Astrocyte (in vitro differentiated cells and primary cell): ENCODE data around the gene TMEM116. TPM values are rescaled to one million over a fixed set of nuclear protein-coding genes. Genes with fewer than 3 reads are reported as not detected.

Experiments
- DNase-seq: peaks from one replicate; pipeline ENCODE4 v3.0.0-alpha.2; 2010; ENCODE audit warnings: low read depth
- FAIRE-seq: peaks from 2 replicates; lab custom pipeline; 2011; peaks lifted over from hg19 to GRCh38; lab: Jason Lieb, UNC
- H2AFZ ChIP-seq: 2 replicates; pipeline ENCODE4 v1.6.0; 2012; ENCODE audit warnings: low read depth, low read length, inconsistent platforms
- H3K27ac ChIP-seq: 2 replicates; pipeline ENCODE4 v1.5.1; 2011; ENCODE audit warnings: low read depth, low read length, inconsistent platforms
- H3K27me3 ChIP-seq: 2 replicates; pipeline ENCODE4 v1.6.0; 2011; ENCODE audit warnings: low read length, inconsistent platforms; ENCODE audit not compliant: insufficient read depth
- H3K36me3 ChIP-seq: 2 replicates; pipeline ENCODE4 v1.5.1; 2011; ENCODE audit warnings: low read length, inconsistent platforms; ENCODE audit not compliant: insufficient read depth
- H3K4me1 ChIP-seq: 2 replicates; pipeline ENCODE4 v1.5.1; 2011; ENCODE audit warnings: low read length, inconsistent platforms; ENCODE audit not compliant: insufficient read depth
- H3K4me2 ChIP-seq: 2 replicates; pipeline ENCODE4 v1.6.0; 2012; ENCODE audit warnings: low read length, inconsistent platforms
- H3K4me3 ChIP-seq: 2 replicates; pipeline ENCODE4 v1.5.1; 2011; ENCODE audit warnings: low read depth, mild to moderate bottlenecking, low read length, inconsistent platforms; ENCODE audit not compliant: insufficient read depth
- H3K79me2 ChIP-seq: 2 replicates; pipeline ENCODE4 v1.6.0; 2012; ENCODE audit warnings: mild to moderate bottlenecking, low read length, inconsistent platforms; ENCODE audit not compliant: insufficient read depth
- H3K9ac ChIP-seq: 2 replicates; pipeline ENCODE4 v1.6.0; 2012; ENCODE audit warnings: mild to moderate bottlenecking, low read length, inconsistent platforms
- H3K9me3 ChIP-seq: 2 replicates; pipeline ENCODE4 v1.5.1; 2012; ENCODE audit warnings: low read depth, mild to moderate bottlenecking, low read length, inconsistent platforms; ENCODE audit not compliant: insufficient read depth
- H4K20me1 ChIP-seq: 2 replicates; pipeline ENCODE4 v1.6.0; 2012; ENCODE audit warnings: low read length, inconsistent platforms; ENCODE audit not compliant: insufficient read depth
- H3K27ac Mint-ChIP-seq: one replicate; pipeline ENCODE4 v1.8.0; 2021; ENCODE audit warnings: mild to moderate bottlenecking, mixed read lengths; ENCODE audit not compliant: unreplicated experiment
- H3K27me3 Mint-ChIP-seq: one replicate; pipeline ENCODE4 v1.8.0; 2021; ENCODE audit warnings: low read depth, mixed read lengths; ENCODE audit not compliant: unreplicated experiment
- H3K36me3 Mint-ChIP-seq: one replicate; pipeline ENCODE4 v1.8.0; 2021; ENCODE audit warnings: low read depth, mixed read lengths; ENCODE audit not compliant: unreplicated experiment
- H3K4me1 Mint-ChIP-seq: one replicate; pipeline ENCODE4 v1.8.0; 2021; ENCODE audit warnings: low read depth, mixed read lengths; ENCODE audit not compliant: unreplicated experiment
- H3K4me3 Mint-ChIP-seq: one replicate; pipeline ENCODE4 v1.8.0; 2021; ENCODE audit warnings: mild to moderate bottlenecking, moderate library complexity, mixed read lengths; ENCODE audit not compliant: unreplicated experiment
- H3K9me3 Mint-ChIP-seq: one replicate; pipeline ENCODE4 v1.8.0; 2021; ENCODE audit warnings: mild to moderate bottlenecking, mixed read lengths; ENCODE audit not compliant: unreplicated experiment
- EZH2 ChIP-seq: IDR thresholded peaks from 2 replicates; pipeline ENCODE4 v1.6.1; 2012; ENCODE audit warnings: mild to moderate bottlenecking, low read length, inconsistent platforms; ENCODE audit not compliant: insufficient read depth
- total RNA-seq: library from RNA; stranded (reverse); gene quantifications from 2 replicates; pipeline ENCODE4 v1.2.1, GENCODE V29; 2021
- TF ChIP-seq, protein P1 (sequence below): IDR thresholded peaks from 2 replicates; pipeline ENCODE4 v1.5.1; 2011; ENCODE audit warnings: low read depth, mild to moderate bottlenecking, inconsistent platforms, low read length, moderate library complexity; ENCODE audit not compliant: insufficient read depth

TMEM116 gene
- total RNA-seq, 1 donor from 2014 or later = 7.5 TPM

DNA sequence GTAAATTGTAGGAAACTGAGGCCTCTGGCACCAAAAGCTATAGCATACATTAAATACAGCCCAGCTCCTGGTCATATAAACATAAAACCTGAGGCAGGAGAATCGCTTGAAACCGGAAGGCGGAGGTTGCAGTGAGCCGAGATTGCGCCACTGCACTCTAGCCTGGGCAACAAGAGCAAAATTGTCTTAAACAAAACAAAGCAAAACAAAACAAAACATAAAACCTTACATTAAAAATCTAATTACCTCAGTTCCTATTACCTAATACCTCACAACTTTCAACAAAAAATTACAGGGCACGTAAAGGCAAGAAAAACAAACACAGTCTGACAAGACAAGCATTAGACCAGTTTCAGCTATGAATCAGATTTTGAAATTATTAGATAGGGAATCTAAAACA, 36.7 kb downstream of the TMEM116 start:
- Histone ChIP-seq H4K20me1 (no peaks in the 10 kb centered on the region), H3K4me3 (no peak overlapping the region), H3K9ac (no peak overlapping the region), H3K4me2 (no peak overlapping the region), H3K9me3 (no peaks in the 10 kb centered on the region), H3K27me3 (no peaks in the 10 kb centered on the region), H3K4me1 (no peaks in the 10 kb centered on the region), H3K36me3 (no peaks in the 10 kb centered on the region), H3K27ac (no peak overlapping the region), H3K79me2 (no peaks in the 10 kb centered on the region), H2AFZ (no peak overlapping the region)
- H3K27ac Mint-ChIP-seq = no peak overlapping the region
- no peaks in the 10 kb centered on the region for H3K27me3 Mint-ChIP-seq
- TF ChIP-seq EZH2 = no peak
- TF ChIP-seq, protein P1, sequence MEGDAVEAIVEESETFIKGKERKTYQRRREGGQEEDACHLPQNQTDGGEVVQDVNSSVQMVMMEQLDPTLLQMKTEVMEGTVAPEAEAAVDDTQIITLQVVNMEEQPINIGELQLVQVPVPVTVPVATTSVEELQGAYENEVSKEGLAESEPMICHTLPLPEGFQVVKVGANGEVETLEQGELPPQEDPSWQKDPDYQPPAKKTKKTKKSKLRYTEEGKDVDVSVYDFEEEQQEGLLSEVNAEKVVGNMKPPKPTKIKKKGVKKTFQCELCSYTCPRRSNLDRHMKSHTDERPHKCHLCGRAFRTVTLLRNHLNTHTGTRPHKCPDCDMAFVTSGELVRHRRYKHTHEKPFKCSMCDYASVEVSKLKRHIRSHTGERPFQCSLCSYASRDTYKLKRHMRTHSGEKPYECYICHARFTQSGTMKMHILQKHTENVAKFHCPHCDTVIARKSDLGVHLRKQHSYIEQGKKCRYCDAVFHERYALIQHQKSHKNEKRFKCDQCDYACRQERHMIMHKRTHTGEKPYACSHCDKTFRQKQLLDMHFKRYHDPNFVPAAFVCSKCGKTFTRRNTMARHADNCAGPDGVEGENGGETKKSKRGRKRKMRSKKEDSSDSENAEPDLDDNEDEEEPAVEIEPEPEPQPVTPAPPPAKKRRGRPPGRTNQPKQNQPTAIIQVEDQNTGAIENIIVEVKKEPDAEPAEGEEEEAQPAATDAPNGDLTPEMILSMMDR = no peak
- DNase-seq (no peak), FAIRE-seq (no peak)
- no peaks in the 10 kb centered on the region for H3K4me1 Mint-ChIP-seq
- peaks cover 4% of the 10 kb centered on the region for H3K9me3 Mint-ChIP-seq
- peaks cover 1% of the 10 kb centered on the region for H3K36me3 Mint-ChIP-seq
- no peak overlapping the region for H3K4me3 Mint-ChIP-seq

DNA sequence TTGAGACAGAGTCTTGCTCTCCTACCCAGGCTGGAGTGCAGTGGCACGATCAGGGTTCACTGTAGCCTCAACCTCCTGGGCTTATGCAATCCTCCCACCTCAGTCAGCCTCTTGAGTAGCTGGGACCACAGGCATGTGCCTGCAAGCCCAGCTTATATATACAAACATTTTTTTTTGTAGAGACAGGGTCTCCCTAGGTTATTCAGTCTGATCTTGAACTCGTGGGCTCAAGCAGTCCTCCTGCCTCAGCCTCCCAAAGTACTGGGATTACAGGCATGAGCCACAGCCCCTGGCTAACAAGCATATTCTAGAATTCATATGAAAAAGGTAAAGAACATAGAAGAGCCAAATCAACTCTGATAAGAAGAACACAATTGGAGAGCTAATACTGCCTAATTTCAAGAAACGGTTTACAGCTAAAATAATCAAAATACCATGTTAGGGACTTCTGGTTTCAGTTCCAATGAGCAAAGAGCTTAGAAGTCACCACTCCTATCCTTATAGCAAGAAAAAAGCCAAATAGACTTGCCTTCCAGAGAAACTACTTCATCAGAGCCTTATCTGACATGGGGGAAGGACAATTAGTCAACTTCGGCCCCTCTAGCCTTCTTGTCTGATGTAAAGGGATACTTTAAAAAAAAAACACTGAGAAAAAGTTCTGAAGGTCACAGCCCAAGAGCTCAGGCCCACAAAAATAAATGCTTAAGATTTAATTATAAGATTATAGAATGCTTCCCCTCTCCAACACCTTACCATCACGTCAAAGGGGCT, 37.6 kb downstream of the TMEM116 start:
- no peak overlapping the region for H3K4me3 Mint-ChIP-seq
- no peak overlapping the region for H3K4me2 ChIP-seq
- no peaks in the 10 kb centered on the region for H3K27me3 ChIP-seq
- FAIRE-seq = no peak
- H3K9ac ChIP-seq = no peak overlapping the region
- DNase-seq = peak; percentile 34
- H3K27ac ChIP-seq = no peak overlapping the region
- H3K27me3 Mint-ChIP-seq = no peaks in the 10 kb centered on the region
- H3K4me3 ChIP-seq = no peak overlapping the region
- H2AFZ ChIP-seq = no peak overlapping the region
- no peak overlapping the region for H3K27ac Mint-ChIP-seq
- H3K9me3 ChIP-seq = no peaks in the 10 kb centered on the region
- H3K36me3 Mint-ChIP-seq = peaks cover 1% of the 10 kb centered on the region
- no peaks in the 10 kb centered on the region for H3K36me3 ChIP-seq
- H3K4me1 Mint-ChIP-seq = no peaks in the 10 kb centered on the region
- no peaks in the 10 kb centered on the region for H3K79me2 ChIP-seq
- H3K4me1 ChIP-seq = no peaks in the 10 kb centered on the region
- TF ChIP-seq EZH2 = no peak
- TF ChIP-seq, protein P1 = no peak
- no peaks in the 10 kb centered on the region for H4K20me1 ChIP-seq
- peaks cover 4% of the 10 kb centered on the region for H3K9me3 Mint-ChIP-seq

DNA sequence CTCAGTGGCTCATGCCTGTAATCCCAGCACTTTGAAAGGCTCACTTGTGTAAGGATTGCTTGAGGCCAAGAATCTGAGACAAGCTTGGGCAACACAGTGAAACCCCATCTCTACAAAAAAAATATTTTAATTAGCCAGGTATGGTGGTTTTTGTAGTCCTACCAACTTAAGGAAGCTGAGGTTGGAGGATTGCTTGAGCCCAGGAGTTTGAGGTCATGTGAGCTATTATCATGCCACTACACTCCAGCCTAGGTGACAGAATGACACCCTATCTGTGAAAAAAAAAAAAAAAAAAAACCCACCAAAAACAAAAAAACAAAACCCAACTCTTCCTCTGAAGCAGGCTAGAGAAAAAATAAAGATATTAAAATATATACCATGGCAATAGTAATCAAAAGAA, 41.2 kb downstream of the TMEM116 start:
- Histone ChIP-seq H2AFZ (no peak overlapping the region), H3K79me2 (no peaks in the 10 kb centered on the region), H3K4me1 (no peaks in the 10 kb centered on the region), H3K27ac (no peak overlapping the region), H3K4me2 (no peak overlapping the region), H4K20me1 (no peaks in the 10 kb centered on the region), H3K9me3 (no peaks in the 10 kb centered on the region), H3K4me3 (no peak overlapping the region), H3K27me3 (no peaks in the 10 kb centered on the region), H3K36me3 (no peaks in the 10 kb centered on the region), H3K9ac (no peak overlapping the region)
- H3K4me1 Mint-ChIP-seq = no peaks in the 10 kb centered on the region
- H3K9me3 Mint-ChIP-seq = peaks cover 10% of the 10 kb centered on the region
- no peak overlapping the region for H3K4me3 Mint-ChIP-seq
- TF ChIP-seq EZH2 = no peak
- TF ChIP-seq, protein P1 = no peak
- H3K27ac Mint-ChIP-seq = no peak overlapping the region
- DNase-seq (no peak), FAIRE-seq (no peak)
- H3K27me3 Mint-ChIP-seq = no peaks in the 10 kb centered on the region
- H3K36me3 Mint-ChIP-seq = no peaks in the 10 kb centered on the region
